Activated CD8-positive, alpha-beta T cell treated with anti-CD3 and anti-CD28 coated beads, Interleukin-2, amount 10 ng/mL, durations not matched to agents 7 days and 5 days (primary cell): Measurements from ENCODE around the gene CHCHD6. TPM values are rescaled to one million over a fixed set of nuclear protein-coding genes. Genes with fewer than 3 reads are reported as not detected.

Experiments used
- ATAC-seq: fragments of 150-1000 bp; cut with Tn5 transposase; one replicate; pipeline ENCODE4 v1.10.0; 2021; ENCODE audit warnings: moderate library complexity
- CTCF ChIA-PET: fragments of 350-600 bp; sonication (Branson Sonifier 250); formaldehyde crosslinking; loops from one replicate; lab custom pipeline; 2021; ENCODE audit warnings: antibody characterized with exemption; lab: Charles Lee
- POLR2A ChIA-PET: fragments of 350-600 bp; sonication (Branson Sonifier 250); formaldehyde crosslinking; loops from one replicate; lab custom pipeline; 2021; ENCODE audit warnings: antibody characterized with exemption; lab: Charles Lee
- DNase-seq: peaks from one replicate; pipeline ENCODE4 v3.0.0-alpha.2; 2020
- H3K27ac Mint-ChIP-seq: one replicate; pipeline ENCODE4 v1.8.0; 2021; ENCODE audit warnings: mild to moderate bottlenecking, mixed read lengths
- H3K27me3 Mint-ChIP-seq: one replicate; pipeline ENCODE4 v1.8.0; 2021; ENCODE audit warnings: low read depth, mixed read lengths
- H3K36me3 Mint-ChIP-seq: one replicate; pipeline ENCODE4 v1.8.0; 2021; ENCODE audit warnings: low read depth, mixed read lengths
- H3K4me1 Mint-ChIP-seq: one replicate; pipeline ENCODE4 v1.8.0; 2021; ENCODE audit warnings: low read depth, mixed read lengths
- H3K4me3 Mint-ChIP-seq: one replicate; pipeline ENCODE4 v1.8.0; 2021; ENCODE audit warnings: mild to moderate bottlenecking, mixed read lengths
- H3K9me3 Mint-ChIP-seq: one replicate; pipeline ENCODE4 v1.8.0; 2022; ENCODE audit warnings: mixed read lengths; ENCODE audit not compliant: insufficient read depth
- total RNA-seq, 2 experiments: library from RNA; stranded (reverse); gene quantifications; one replicate each; pipeline ENCODE4 v1.2.3, GENCODE V29; 2021

The CHCHD6 gene
- total RNA-seq, 2 experiments from 2014 or later: 5.1 to 6.2 TPM

DNA sequence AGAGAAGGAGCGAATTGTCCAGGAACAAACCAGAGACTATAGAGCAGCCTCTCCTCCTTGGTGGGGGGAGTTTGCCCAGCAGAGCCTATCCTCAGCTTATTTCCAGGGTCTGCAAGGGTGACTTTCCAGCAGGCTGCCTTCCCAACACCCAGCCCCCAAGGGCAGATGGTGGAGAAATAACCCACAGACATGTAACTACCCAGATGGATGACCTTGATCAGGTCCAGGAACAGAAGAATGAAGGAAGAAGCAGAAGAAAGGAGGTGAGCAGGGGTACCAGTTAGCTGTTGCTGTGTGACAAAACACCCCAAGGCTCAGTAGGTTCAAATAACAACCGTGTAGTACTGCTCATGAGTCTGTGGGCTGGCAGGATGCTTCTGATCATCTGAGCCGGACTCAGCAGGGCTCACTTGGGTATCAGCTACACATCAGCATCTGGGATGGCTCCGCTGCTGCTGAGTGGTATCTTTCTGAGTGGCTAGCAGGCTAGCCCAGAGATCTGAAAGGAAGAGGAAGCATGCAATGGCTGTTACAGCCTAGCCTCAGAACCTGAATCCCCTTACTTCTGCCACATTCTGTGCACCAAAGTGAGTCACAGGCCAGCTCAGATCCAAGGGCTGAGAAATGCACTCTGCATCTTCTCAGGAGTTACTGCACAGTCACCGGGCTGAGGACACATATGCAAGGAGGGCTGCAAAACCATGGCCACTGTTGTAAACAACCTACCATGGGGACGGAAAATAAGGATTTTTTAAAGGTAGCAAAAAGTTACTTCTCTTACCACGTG lies 26.9 kb upstream of the CHCHD6 start:
- ChIA-PET POLR2A (no interaction called here), CTCF (interaction anchor here (1.1 to 1.9 kb wide), 2 partner anchors 305 to 871 kb away, joined by 3 to 4 read pairs; partner anchors contain the start of gene PLXNA1)
- H3K4me3 Mint-ChIP-seq: no peak overlapping the region
- H3K9me3 Mint-ChIP-seq: peaks cover 16% of the 10 kb centered on the region
- ATAC-seq: no peak
- no peak for DNase-seq
- peaks cover 3% of the 10 kb centered on the region for H3K36me3 Mint-ChIP-seq
- H3K27ac Mint-ChIP-seq: no peak overlapping the region
- peaks cover 16% of the 10 kb centered on the region for H3K27me3 Mint-ChIP-seq
- H3K4me1 Mint-ChIP-seq: peaks cover 6% of the 10 kb centered on the region

DNA sequence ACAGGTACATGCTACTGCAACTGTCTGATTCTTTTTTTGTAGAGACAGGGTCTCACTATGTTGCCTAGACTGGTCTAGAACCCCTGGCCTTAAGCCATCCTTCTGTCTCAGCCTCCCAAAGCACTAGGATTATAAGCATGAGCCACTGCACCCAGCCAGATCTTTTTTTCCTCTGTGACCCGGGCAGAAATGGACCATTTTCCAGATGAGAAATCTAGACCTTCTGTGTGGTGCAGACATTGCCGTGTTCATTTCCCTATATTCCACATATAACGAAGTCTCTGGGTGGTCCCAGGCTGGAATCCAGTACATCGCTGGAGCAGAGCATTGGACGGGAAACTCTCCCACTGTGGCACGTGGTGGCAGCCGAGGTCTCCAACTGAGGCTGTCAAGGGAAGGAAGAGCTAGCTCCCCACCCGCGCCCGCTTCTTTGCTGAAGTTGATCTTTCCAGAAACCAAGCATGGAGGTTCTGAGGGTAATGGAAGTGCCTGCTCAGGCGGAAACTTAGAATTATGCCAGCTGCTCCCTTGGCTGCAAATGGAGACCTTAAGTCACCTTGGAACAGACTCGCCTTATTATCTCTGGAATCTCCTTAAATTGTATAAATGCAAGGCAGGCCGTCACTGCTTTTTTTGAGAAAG lies 26.1 kb upstream of the CHCHD6 start:
- no peak for ATAC-seq
- CTCF ChIA-PET: interaction anchor here (1.0 to 1.9 kb wide), 3 partner anchors 9 to 870 kb away, joined by 4 to 5 read pairs (median 4); no protein-coding TSS in a partner anchor
- DNase-seq: no peak
- peaks cover 16% of the 10 kb centered on the region for H3K9me3 Mint-ChIP-seq
- POLR2A ChIA-PET: no interaction called here
- H3K4me1 Mint-ChIP-seq: peaks cover 6% of the 10 kb centered on the region
- H3K27ac Mint-ChIP-seq: no peak overlapping the region
- no peak overlapping the region for H3K4me3 Mint-ChIP-seq
- peaks cover 3% of the 10 kb centered on the region for H3K36me3 Mint-ChIP-seq
- H3K27me3 Mint-ChIP-seq: peaks cover 18% of the 10 kb centered on the region

DNA sequence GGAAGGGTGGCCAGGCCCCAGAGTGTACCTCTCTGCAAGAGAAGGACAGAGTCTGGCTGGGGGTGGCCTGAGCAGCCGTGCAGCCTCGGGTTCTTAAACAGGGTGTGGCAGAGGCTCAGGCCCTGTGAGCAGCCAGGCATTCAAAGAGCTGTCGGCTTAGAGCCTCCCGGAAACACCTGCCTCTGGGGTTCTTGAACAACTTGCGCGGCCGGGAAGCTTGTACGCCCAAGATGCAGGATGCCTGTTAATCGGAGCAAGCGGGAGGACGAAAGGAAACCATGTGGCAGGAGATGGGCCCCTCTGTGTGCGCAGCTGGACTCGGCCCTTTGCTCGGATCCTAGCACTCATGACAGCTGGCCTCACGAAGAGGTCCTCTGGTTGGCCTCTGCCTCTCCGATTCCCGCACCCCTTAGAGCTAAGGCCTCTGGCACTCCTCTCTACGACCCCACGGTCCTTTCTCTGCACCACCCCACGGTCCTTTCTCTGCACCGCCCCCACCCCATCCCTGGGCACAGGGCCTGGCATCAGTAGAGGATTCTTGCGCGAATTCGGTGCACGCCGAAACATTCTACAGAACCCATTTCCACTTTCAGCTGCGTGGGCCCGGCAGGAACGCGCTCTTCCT lies 25.2 kb upstream of the CHCHD6 start:
- Mint-ChIP-seq H3K4me1 (peaks cover 6% of the 10 kb centered on the region), H3K9me3 (peaks cover 10% of the 10 kb centered on the region), H3K4me3 (no peak overlapping the region), H3K27me3 (peaks cover 20% of the 10 kb centered on the region), H3K27ac (no peak overlapping the region), H3K36me3 (peaks cover 3% of the 10 kb centered on the region)
- ATAC-seq (no peak), DNase-seq (no peak)
- ChIA-PET POLR2A (no interaction called here), CTCF (interaction anchor here (0.8 to 1.7 kb wide), 8 partner anchors 8 to 795 kb away, joined by 3 to 9 read pairs (median 4); no protein-coding TSS in a partner anchor)

DNA sequence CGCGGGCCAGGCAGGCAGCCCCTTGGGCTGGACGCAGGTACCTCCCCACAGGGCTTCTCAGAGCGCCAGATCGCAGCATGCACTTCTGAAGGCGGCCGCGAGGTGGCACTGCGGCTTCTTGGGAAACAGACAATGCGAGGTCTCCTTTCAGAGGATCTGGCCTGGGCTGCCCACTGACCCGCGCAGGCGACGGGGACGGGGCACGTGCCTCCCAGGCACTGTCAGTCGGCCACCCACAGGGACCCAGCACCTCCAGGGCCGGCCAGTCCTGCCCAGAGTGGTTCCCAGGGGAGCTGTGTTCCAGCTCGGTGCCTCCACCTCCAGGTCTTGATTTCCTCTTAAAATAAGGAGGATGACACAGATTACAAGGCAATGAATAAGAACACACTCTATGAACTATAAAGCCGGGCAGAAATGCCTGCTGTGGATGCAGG lies 24.7 kb upstream of the CHCHD6 start:
- DNase-seq (peak; percentile 79), ATAC-seq (peak; percentile 79)
- CTCF ChIA-PET: interaction anchor here (0.7 to 1.8 kb wide), 14 partner anchors 8 to 869 kb away, joined by 3 to 9 read pairs (median 4); no protein-coding TSS in a partner anchor
- H3K4me1 Mint-ChIP-seq: peaks cover 6% of the 10 kb centered on the region
- POLR2A ChIA-PET: no interaction called here
- H3K9me3 Mint-ChIP-seq: peaks cover 5% of the 10 kb centered on the region
- no peak overlapping the region for H3K4me3 Mint-ChIP-seq
- H3K27me3 Mint-ChIP-seq: peaks cover 20% of the 10 kb centered on the region
- H3K27ac Mint-ChIP-seq: no peak overlapping the region
- H3K36me3 Mint-ChIP-seq: peaks cover 3% of the 10 kb centered on the region

DNA sequence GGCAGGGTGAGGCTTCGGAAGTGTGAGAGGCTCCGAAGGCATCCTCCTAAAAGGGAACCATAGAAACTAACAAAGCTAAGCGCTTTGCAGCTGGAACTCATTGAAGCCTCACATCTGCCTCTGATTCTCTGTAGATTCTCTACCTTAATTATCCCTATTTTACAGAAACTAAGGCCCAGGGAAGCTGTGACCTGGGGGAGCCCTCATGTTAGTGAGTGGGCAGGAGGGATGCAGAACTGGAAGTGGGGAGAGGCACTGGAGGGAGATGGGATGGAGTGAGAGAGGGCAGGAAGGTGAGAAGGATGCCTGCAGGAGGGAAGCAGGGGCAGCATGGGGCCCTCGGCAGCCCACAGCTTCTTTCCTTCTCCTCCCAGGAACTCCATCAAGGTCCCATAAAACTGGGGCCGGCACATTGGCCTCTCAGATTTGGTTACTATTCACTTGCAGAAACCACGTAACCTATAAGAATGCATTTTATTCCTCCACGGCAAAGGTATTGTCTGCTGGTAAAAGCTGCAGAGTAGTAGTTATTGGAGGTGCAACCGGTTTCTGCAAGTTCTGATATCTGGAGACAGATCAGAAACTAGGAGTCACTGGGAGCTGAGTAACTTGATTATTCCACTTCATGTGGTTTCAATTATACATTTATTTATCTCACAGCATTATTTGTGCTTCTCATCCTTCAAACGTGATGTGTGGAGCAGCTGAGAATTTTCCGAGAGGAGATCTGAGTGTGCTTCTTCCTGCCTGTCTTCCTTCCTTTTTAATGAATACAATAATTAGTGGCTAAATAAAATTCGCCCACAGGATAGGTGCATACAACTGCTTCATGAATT lies 24.0 kb upstream of the CHCHD6 start:
- DNase-seq: no peak
- Mint-ChIP-seq H3K9me3 (peaks cover under 1% of the 10 kb centered on the region), H3K4me3 (no peak overlapping the region), H3K27me3 (peaks cover 20% of the 10 kb centered on the region), H3K36me3 (no peaks in the 10 kb centered on the region), H3K27ac (no peak overlapping the region), H3K4me1 (peaks cover 6% of the 10 kb centered on the region)
- ChIA-PET POLR2A (no interaction called here), CTCF (interaction anchor here (0.7 to 1.8 kb wide), 12 partner anchors 9 to 868 kb away, joined by 3 to 9 read pairs (median 4); no protein-coding TSS in a partner anchor)
- ATAC-seq: no peak

DNA sequence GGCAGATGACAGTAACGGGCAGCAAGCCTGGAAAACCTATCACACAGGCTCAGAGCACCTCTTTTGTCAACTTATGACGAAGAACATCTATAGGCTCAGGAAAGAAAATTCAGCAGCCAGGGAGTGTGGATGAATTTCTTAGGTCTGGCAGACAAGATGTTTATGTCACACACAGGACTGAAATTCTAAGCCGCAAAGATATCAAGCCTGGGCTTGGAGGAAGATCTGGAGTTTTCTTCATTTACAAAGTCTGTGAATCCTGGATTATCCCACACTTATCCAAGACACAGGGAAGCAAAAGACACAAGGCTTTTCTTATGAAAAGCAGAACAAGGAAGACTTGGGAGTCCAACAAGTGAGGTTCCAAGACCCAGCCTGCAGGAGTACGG lies 23.4 kb upstream of the CHCHD6 start:
- no peak overlapping the region for H3K4me3 Mint-ChIP-seq
- H3K4me1 Mint-ChIP-seq: peaks cover 6% of the 10 kb centered on the region
- H3K36me3 Mint-ChIP-seq: no peaks in the 10 kb centered on the region
- no peak overlapping the region for H3K27ac Mint-ChIP-seq
- ATAC-seq: no peak
- peak; percentile 8 for DNase-seq
- ChIA-PET POLR2A (no interaction called here), CTCF (interaction anchor here (1.0 to 1.8 kb wide), 5 partner anchors 9 to 867 kb away, joined by 3 to 9 read pairs (median 5); no protein-coding TSS in a partner anchor)
- H3K27me3 Mint-ChIP-seq: peaks cover 20% of the 10 kb centered on the region
- H3K9me3 Mint-ChIP-seq: no peaks in the 10 kb centered on the region

DNA sequence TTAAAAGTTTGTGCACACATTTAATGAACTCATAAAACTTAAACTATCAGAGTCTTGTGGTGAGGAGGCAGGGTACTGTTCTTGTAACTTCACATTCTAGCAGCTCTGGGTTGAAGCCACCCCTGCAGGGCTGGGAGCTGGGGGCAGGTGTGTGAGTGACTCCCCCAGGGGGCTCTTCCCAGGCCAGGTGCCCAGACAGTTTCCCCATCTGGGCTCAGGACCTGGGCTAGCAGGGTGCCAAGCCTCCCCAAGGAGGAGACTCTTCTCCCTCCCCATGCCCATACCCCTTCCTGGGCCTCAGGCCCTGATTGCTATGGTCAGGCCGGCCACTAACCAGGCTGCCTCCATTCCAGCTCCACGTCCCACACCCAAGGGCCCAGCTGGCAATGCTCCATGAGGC lies 22.0 kb upstream of the CHCHD6 start:
- no peak for ATAC-seq
- Mint-ChIP-seq H3K36me3 (no peaks in the 10 kb centered on the region), H3K4me1 (peaks cover 6% of the 10 kb centered on the region), H3K27ac (no peak overlapping the region), H3K4me3 (no peak overlapping the region), H3K9me3 (no peaks in the 10 kb centered on the region), H3K27me3 (peaks cover 13% of the 10 kb centered on the region)
- CTCF ChIA-PET: no interaction called here
- DNase-seq: peak; percentile 8
- POLR2A ChIA-PET: no interaction called here

DNA sequence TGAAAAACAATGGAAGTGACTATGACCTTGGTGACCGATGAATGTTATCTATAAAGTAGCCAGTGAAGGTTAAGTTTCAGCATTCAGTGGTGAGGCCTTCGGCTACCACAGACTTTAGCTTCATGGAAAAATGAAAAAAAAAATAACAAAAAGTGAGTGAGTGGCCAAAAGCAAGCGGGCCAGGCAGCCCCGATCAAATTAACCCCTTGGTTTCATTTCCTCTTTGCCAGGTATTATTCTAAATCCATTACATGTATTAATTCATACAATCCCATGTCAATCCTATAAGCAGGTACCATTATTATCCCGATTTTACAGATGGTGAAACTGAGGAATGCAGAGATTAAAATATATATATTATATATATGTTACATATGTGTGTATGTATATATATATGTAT lies 21.0 kb upstream of the CHCHD6 start:
- H3K36me3 Mint-ChIP-seq: no peaks in the 10 kb centered on the region
- ATAC-seq: no peak
- DNase-seq: no peak
- peaks cover 4% of the 10 kb centered on the region for H3K27me3 Mint-ChIP-seq
- no peak overlapping the region for H3K27ac Mint-ChIP-seq
- H3K4me1 Mint-ChIP-seq: peaks cover 6% of the 10 kb centered on the region
- CTCF ChIA-PET: interaction anchor here (1.3 kb wide), 1 partner anchor 28 kb away, joined by 4 read pairs; the partner anchor contains the start of gene TXNRD3
- POLR2A ChIA-PET: interaction anchor here (0.9 kb wide), 1 partner anchor 54 kb away, joined by 3 read pairs; no protein-coding TSS in a partner anchor
- no peak overlapping the region for H3K4me3 Mint-ChIP-seq
- H3K9me3 Mint-ChIP-seq: no peaks in the 10 kb centered on the region

DNA sequence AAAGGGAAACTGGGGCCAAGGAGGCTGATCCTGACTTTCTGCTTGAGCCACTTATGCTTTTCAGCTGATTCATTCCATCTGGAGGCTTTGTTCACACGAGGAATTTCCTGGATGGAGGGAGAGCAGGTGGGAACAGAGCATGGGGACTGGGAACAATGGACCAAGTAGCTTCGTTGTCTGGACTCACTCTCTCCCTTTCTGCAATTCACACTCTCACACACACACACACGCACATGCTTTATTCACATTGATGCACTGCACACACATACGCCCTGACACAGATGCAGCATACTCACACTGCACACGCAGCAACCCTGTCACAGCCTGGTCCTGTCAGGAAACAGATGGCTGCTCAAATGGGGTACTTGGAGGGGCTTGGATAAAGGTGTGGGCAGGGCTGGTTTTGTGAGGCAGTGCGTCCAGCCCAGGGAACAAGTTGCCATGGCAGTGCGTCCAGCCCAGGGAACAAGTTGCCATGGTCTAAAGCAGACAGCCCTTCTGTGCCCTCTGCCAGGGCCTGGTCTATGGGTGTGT lies 19.8 kb upstream of the CHCHD6 start:
- H3K27me3 Mint-ChIP-seq: peaks cover 12% of the 10 kb centered on the region
- H3K4me1 Mint-ChIP-seq: no peaks in the 10 kb centered on the region
- H3K4me3 Mint-ChIP-seq: no peak overlapping the region
- DNase-seq: no peak
- ChIA-PET CTCF (interaction anchor here (1.3 kb wide), 1 partner anchor 29 kb away, joined by 4 read pairs; the partner anchor contains the start of gene TXNRD3), POLR2A (interaction anchor here (0.9 kb wide), 1 partner anchor 53 kb away, joined by 3 read pairs; no protein-coding TSS in a partner anchor)
- no peaks in the 10 kb centered on the region for H3K36me3 Mint-ChIP-seq
- H3K9me3 Mint-ChIP-seq: no peaks in the 10 kb centered on the region
- no peak overlapping the region for H3K27ac Mint-ChIP-seq
- no peak for ATAC-seq

DNA sequence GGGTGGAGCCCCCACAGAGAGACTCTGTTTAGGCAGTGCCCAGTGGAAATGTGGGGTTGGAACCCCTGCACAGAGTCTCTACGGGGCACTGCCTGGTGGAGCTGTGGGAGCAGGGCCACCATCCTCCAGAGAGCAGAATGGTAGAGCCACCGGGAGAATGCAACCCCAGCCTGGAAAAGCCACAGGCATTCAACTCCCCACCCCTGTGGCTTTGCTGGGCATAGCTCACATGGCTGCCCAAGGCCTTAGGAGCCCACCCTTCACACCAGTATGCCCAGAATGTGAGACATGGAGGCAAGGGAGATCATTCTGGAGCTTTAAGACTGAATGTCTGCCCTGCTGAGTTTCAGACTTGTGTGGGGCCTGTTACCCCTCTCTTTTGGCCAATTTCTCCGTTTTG lies 19.0 kb upstream of the CHCHD6 start:
- H3K9me3 Mint-ChIP-seq: no peaks in the 10 kb centered on the region
- ATAC-seq (no peak), DNase-seq (no peak)
- H3K4me3 Mint-ChIP-seq: no peak overlapping the region
- no peaks in the 10 kb centered on the region for H3K36me3 Mint-ChIP-seq
- POLR2A ChIA-PET: no interaction called here
- no peaks in the 10 kb centered on the region for H3K4me1 Mint-ChIP-seq
- H3K27me3 Mint-ChIP-seq: peaks cover 16% of the 10 kb centered on the region
- CTCF ChIA-PET: no interaction called here
- H3K27ac Mint-ChIP-seq: no peak overlapping the region

DNA sequence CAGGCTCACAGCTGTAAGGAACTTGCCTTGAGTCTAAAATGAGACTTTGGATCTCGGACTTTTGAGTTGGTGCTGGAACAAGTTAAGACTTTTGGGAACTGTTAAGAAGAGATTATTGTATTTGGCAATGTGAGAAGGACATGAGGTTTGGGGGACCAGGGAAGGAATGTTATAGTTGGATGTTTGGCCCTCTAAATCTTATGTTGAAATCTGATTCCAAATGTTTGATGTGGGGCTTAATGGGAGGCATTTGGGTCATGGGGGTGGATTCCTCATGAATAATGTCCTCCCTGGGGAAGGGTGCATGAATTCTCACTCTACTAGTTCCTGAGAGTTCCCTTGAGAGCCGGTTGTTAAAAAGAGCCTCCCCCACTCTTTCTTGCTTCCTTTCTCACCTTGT lies 18.5 kb upstream of the CHCHD6 start:
- H3K27ac Mint-ChIP-seq: no peak overlapping the region
- no peaks in the 10 kb centered on the region for H3K4me1 Mint-ChIP-seq
- no peaks in the 10 kb centered on the region for H3K36me3 Mint-ChIP-seq
- H3K4me3 Mint-ChIP-seq: no peak overlapping the region
- POLR2A ChIA-PET: no interaction called here
- peaks cover 19% of the 10 kb centered on the region for H3K27me3 Mint-ChIP-seq
- H3K9me3 Mint-ChIP-seq: no peaks in the 10 kb centered on the region
- DNase-seq (no peak), ATAC-seq (no peak)
- CTCF ChIA-PET: no interaction called here
